Caco-2 (cell line): ENCODE measurements around the gene ZBTB16. TPM values are rescaled to one million over a fixed set of nuclear protein-coding genes. Genes with fewer than 3 reads are reported as not detected.
"Not testable (repeated sequence)": the region's sequence is repeated elsewhere in the genome, so short reads cannot be mapped to it uniquely, and the experiment has no call there.

Experiments
- BruUV-seq: library from RNA; stranded (reverse); fragments of 400-500 nt; replicated peaks from 2 replicates; lab custom pipeline; 2021; lab: Mats Ljungman, UMichigan
- CTCF ChIA-PET: fragments of 300-600 bp; sonication (Branson Sonifier 250); formaldehyde crosslinking; loops from one replicate; lab custom pipeline; 2022; ENCODE audit warnings: antibody characterized with exemption; lab: Charles Lee
- POLR2A ChIA-PET: fragments of 300-600 bp; sonication (Branson Sonifier 250); formaldehyde crosslinking; loops from one replicate; lab custom pipeline; 2022; ENCODE audit warnings: antibody characterized with exemption; lab: Charles Lee
- DNase-seq, 2 experiments: peaks; one replicate each; pipeline versions ENCODE4 v3.0.0 to v3.0.0-alpha.2; 2020 to 2022
- H3K27me3 ChIP-seq: replicated peaks from 2 replicates; pipeline ENCODE4 v1.6.0; 2011; ENCODE audit warnings: low read length; ENCODE audit not compliant: control insufficient read depth, insufficient read depth
- H3K36me3 ChIP-seq: 2 replicates; pipeline ENCODE4 v1.5.1; 2011; ENCODE audit warnings: low read length; ENCODE audit not compliant: control insufficient read depth, insufficient read depth
- H3K4me1 ChIP-seq: fragments of 250-450 bp; sonication (Bioruptor Pico); 2 replicates; pipeline ENCODE4 v1.5.1; 2020; ENCODE audit warnings: mild to moderate bottlenecking
- H3K4me3 ChIP-seq: 2 replicates; pipeline ENCODE4 v1.5.1; 2011; ENCODE audit warnings: low read depth, mild to moderate bottlenecking, control low read depth, low read length
- H3K9me3 ChIP-seq: fragments of 250-450 bp; sonication (Bioruptor Pico); 2 replicates; pipeline ENCODE4 v1.5.1; 2020; ENCODE audit warnings: mild to moderate bottlenecking, moderate library complexity
- H3K27ac Mint-ChIP-seq: one replicate; pipeline ENCODE4 v1.8.0; 2022; ENCODE audit warnings: mixed read lengths; ENCODE audit not compliant: unreplicated experiment
- H3K27me3 Mint-ChIP-seq: one replicate; pipeline ENCODE4 v1.8.0; 2022; ENCODE audit warnings: mixed read lengths; ENCODE audit not compliant: insufficient read depth, unreplicated experiment
- H3K36me3 Mint-ChIP-seq: one replicate; pipeline ENCODE4 v1.8.0; 2022; ENCODE audit warnings: mild to moderate bottlenecking, mixed read lengths; ENCODE audit not compliant: insufficient read depth, unreplicated experiment
- H3K4me1 Mint-ChIP-seq: one replicate; pipeline ENCODE4 v1.8.0; 2022; ENCODE audit warnings: low read depth, mixed read lengths; ENCODE audit not compliant: unreplicated experiment
- H3K4me3 Mint-ChIP-seq: one replicate; pipeline ENCODE4 v1.8.0; 2022; ENCODE audit warnings: mild to moderate bottlenecking, moderate library complexity, mixed read lengths; ENCODE audit not compliant: unreplicated experiment
- H3K9me3 Mint-ChIP-seq: one replicate; pipeline ENCODE4 v1.8.0; 2022; ENCODE audit warnings: mixed read lengths; ENCODE audit not compliant: unreplicated experiment
- CTCF ChIP-seq, 2 experiments: fragments of 200-600 bp in 1 of 2; IDR thresholded peaks; 1 replicate in 1 of 2; 2 replicates in 1 of 2; pipeline versions ENCODE4 v1.5.1 to v1.8.0; 2011 to 2022; ENCODE audit warnings: antibody characterized with exemption in 1 of 2, control low read depth in 1 of 2, inconsistent platforms in 1 of 2, low read depth in 1 of 2, low read length in 1 of 2, mild to moderate bottlenecking in 1 of 2, moderate library complexity in 1 of 2; ENCODE audit not compliant: insufficient read depth in 1 of 2, severe bottlenecking in 1 of 2, unreplicated experiment in 1 of 2
- intact Hi-C: fragments of 100-400 bp; cut with micrococcal nuclease; formaldehyde crosslinking; loops from one replicate; pipeline ENCODE4 v1.10.0; 2022; ENCODE audit not compliant: unreplicated experiment
- total RNA-seq: library from RNA; stranded (reverse); gene quantifications from 2 replicates; pipeline ENCODE4 v1.2.3, GENCODE V29; 2022

The ZBTB16 gene
- total RNA-seq, 1 experiment from 2014 or later = 12.7 TPM

DNA sequence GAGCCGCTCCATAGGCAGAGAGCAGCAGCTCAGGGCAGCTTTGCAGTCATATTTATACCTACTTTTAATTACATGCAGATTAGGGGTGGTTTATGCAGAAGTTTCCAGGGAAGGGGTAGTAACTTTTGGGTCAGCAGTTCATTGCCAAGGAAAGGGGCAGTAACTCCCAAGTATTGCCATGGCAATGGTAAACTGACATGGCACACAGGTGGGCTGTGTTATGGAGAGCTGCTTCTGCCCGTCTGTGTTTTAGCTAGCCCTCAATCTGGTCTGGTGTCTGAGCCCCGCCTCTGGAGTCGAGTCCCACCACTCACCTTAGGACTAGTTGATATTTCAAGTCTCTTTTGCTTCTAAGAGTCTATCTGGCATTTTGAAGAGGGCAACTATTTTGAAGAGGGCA lies 12.2 kb upstream of the ZBTB16 start:
- no peak for TF ChIP-seq CTCF (IDR thresholded peaks at IDR 0.05; ENCODE audit: insufficient read depth in 1 of 2, low read depth in 1 of 2, low read length in 1 of 2, severe bottlenecking in 1 of 2, unreplicated experiment in 1 of 2)
- Mint-ChIP-seq H3K27ac (no peak overlapping the region), H3K9me3 (no peaks in the 10 kb centered on the region), H3K27me3 (no peaks in the 10 kb centered on the region), H3K36me3 (no peaks in the 10 kb centered on the region), H3K4me1 (peaks cover 14% of the 10 kb centered on the region), H3K4me3 (no peak overlapping the region)
- intact Hi-C loops = no loop called here
- no peak overlapping the region for H3K4me3 ChIP-seq
- no peaks in the 10 kb centered on the region for H3K36me3 ChIP-seq
- H3K27me3 ChIP-seq = no peaks in the 10 kb centered on the region
- H3K4me1 ChIP-seq = peaks cover 11% of the 10 kb centered on the region
- no TSS peak for BruUV-seq
- ChIA-PET CTCF (interaction anchor here (1.7 kb wide), 1 partner anchor 19 kb away, joined by 3 read pairs; no protein-coding TSS in a partner anchor), POLR2A (no interaction called here)
- H3K9me3 ChIP-seq = no peaks in the 10 kb centered on the region
- no peak for DNase-seq

- POLR2A ChIA-PET = no interaction called here
These were observed 10.5 kb upstream of the ZBTB16 start for GRCh38 chr11:114049050-114049449.

DNA sequence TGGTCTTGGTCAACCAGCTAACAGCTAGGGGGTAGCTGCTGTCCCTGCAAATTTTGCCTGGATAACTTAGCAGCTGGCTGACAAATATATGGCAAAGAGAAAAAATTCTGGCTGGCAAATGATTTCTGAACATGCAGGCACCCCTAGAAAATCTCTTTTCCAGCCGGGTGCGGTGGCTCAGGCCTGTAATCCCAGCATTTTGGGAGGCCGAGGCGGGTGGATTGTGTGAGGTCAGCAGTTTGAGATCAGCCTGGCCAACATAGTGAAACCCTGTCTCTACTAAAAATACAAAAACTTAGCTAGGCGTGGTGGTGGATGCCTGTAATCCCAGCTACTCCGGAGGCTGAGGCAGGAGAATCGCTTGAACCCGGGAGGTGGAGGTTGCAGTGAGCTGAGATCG lies 9.7 kb upstream of the ZBTB16 start:
- H3K27me3 ChIP-seq, H3K36me3 Mint-ChIP-seq, H3K27ac Mint-ChIP-seq, H3K4me3 ChIP-seq, H3K36me3 ChIP-seq, H3K9me3 Mint-ChIP-seq, H3K27me3 Mint-ChIP-seq, DNase-seq, H3K4me3 Mint-ChIP-seq, H3K9me3 ChIP-seq, BruUV-seq, POLR2A ChIA-PET: not testable (repeated sequence)
- peaks cover 11% of the 10 kb centered on the region for H3K4me1 ChIP-seq
- H3K4me1 Mint-ChIP-seq = peaks cover 12% of the 10 kb centered on the region
- intact Hi-C loops = loop anchor here (1.0 kb wide), 1 partner anchor 8 kb away; no protein-coding TSS in a partner anchor
- CTCF ChIA-PET = interaction anchor here (0.6 kb wide), 1 partner anchor 206 kb away, joined by 3 read pairs; no protein-coding TSS in a partner anchor

More at GRCh38 chr11:114049050-114049449, 10.5 kb upstream of the ZBTB16 start:
- no peak overlapping the region for H3K4me3 Mint-ChIP-seq
- CTCF ChIA-PET = interaction anchor here (1.5 to 1.6 kb wide), 2 partner anchors 9 to 67 kb away, joined by 5 read pairs; no protein-coding TSS in a partner anchor
- Histone ChIP-seq H3K9me3 (no peaks in the 10 kb centered on the region), H3K36me3 (no peaks in the 10 kb centered on the region), H3K4me1 (peaks cover 11% of the 10 kb centered on the region), H3K4me3 (no peak overlapping the region), H3K27me3 (no peaks in the 10 kb centered on the region)
- DNase-seq = no peak
- no peaks in the 10 kb centered on the region for H3K9me3 Mint-ChIP-seq
- BruUV-seq = no TSS peak
- intact Hi-C loops = loop anchor here (1.0 kb wide), 1 partner anchor 8 kb away; no protein-coding TSS in a partner anchor
- peaks cover 12% of the 10 kb centered on the region for H3K4me1 Mint-ChIP-seq
- H3K36me3 Mint-ChIP-seq = no peaks in the 10 kb centered on the region
- TF ChIP-seq CTCF (IDR thresholded peaks at IDR 0.05; ENCODE audit: insufficient read depth in 1 of 2, low read depth in 1 of 2, low read length in 1 of 2, severe bottlenecking in 1 of 2, unreplicated experiment in 1 of 2) = no peak
- H3K27me3 Mint-ChIP-seq = no peaks in the 10 kb centered on the region
- no peak overlapping the region for H3K27ac Mint-ChIP-seq
